Mucosa of descending colon (tissue), 3 donors: Measurements from ENCODE around the gene INPP5A. TPM values are rescaled to one million over a fixed set of nuclear protein-coding genes. Genes with fewer than 3 reads are reported as not detected.

ENCODE experiments used
- ATAC-seq: fragments of 200-7000 bp; cut with Tn5 transposase; one replicate; pipeline ENCODE4 v1.9.1; 2020; ENCODE audit warnings: mild to moderate bottlenecking, moderate library complexity
- DNase-seq, 3 donors: peaks; one replicate each; pipeline ENCODE4 v3.0.0-alpha.2; 2020
- H3K36me3 ChIP-seq: fragments of 200-600 bp; one replicate; pipeline ENCODE4 v1.8.0; 2021; ENCODE audit warnings: low read depth, mild to moderate bottlenecking
- H3K4me1 ChIP-seq: fragments of 200-600 bp; one replicate; pipeline ENCODE4 v1.8.0; 2021; ENCODE audit warnings: low read depth, mild to moderate bottlenecking
- H3K4me3 ChIP-seq: fragments of 200-600 bp; one replicate; pipeline ENCODE4 v1.8.0; 2021; ENCODE audit warnings: mild to moderate bottlenecking
- H3K9me3 ChIP-seq: fragments of 200-600 bp; one replicate; pipeline ENCODE4 v1.8.0; 2021; ENCODE audit warnings: mild to moderate bottlenecking
- intact Hi-C, 2 donors: fragments of 100-400 bp; cut with DNase I in 1 of 2; cut with micrococcal nuclease in 1 of 2; formaldehyde crosslinking; loops; one replicate each; pipeline versions ENCODE4 v1.11.0 to v1.11.1; 2022; cut with DNase I, micrococcal nuclease
- total RNA-seq, 3 donors: library from RNA; stranded (reverse); fragmentation: NEBNext Ultra II Directional in 2 of 3; extraction: Animal tissue kit (Norgen Biotek cat#: 25700) in 2 of 3; gene quantifications; one replicate each; pipeline versions ENCODE4 v1.2.1 to v1.2.4, GENCODE V29; 2021 to 2023
- TF ChIP-seq, protein P1 (sequence below): fragments of 200-600 bp; IDR thresholded peaks from one replicate; pipeline ENCODE4 v1.8.0; 2022; ENCODE audit warnings: antibody characterized with exemption, mild to moderate bottlenecking
- donor health status: DM: no; HTN: no; CAD: no; lungs with moderate emphysema.
- donor health status: DM: no; HTN: no; CAD: no.
- donor health status: DM: no; HTN: yes; CAD: no.

INPP5A gene
- total RNA-seq, 3 donors from 2014 or later: 31.7 to 92.8 (median 32.0) TPM

DNA sequence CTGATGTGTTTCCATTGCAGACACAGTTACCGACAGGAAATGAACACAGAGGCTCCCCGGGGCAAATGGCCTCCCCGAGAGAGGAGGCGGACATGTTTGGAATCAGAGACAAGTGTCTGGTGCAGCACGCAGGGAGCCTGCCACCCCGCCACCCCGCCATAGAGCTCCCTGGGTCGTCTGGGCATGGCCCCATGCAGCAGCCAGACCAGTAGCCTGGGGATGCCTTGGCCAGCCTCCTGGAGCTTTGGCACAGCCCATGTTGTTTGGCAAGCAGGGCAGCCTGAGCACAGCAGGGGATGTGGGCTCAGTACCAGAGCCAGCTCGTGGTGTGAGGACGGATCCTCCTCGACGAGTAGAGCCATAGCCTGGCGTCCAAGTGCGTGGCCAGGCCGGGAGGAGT, 167.6 kb downstream of the INPP5A start:
- peak in 2 of 3 donors; percentile 21 to 40 for DNase-seq
- intact Hi-C loops: no loop called here
- H3K36me3 ChIP-seq: no peaks in the 10 kb centered on the region
- TF ChIP-seq, protein P1, sequence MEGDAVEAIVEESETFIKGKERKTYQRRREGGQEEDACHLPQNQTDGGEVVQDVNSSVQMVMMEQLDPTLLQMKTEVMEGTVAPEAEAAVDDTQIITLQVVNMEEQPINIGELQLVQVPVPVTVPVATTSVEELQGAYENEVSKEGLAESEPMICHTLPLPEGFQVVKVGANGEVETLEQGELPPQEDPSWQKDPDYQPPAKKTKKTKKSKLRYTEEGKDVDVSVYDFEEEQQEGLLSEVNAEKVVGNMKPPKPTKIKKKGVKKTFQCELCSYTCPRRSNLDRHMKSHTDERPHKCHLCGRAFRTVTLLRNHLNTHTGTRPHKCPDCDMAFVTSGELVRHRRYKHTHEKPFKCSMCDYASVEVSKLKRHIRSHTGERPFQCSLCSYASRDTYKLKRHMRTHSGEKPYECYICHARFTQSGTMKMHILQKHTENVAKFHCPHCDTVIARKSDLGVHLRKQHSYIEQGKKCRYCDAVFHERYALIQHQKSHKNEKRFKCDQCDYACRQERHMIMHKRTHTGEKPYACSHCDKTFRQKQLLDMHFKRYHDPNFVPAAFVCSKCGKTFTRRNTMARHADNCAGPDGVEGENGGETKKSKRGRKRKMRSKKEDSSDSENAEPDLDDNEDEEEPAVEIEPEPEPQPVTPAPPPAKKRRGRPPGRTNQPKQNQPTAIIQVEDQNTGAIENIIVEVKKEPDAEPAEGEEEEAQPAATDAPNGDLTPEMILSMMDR: no peak
- peaks cover 11% of the 10 kb centered on the region for H3K9me3 ChIP-seq
- H3K4me1 ChIP-seq: peaks cover 15% of the 10 kb centered on the region
- no peak overlapping the region for H3K4me3 ChIP-seq
- ATAC-seq: no peak

DNA sequence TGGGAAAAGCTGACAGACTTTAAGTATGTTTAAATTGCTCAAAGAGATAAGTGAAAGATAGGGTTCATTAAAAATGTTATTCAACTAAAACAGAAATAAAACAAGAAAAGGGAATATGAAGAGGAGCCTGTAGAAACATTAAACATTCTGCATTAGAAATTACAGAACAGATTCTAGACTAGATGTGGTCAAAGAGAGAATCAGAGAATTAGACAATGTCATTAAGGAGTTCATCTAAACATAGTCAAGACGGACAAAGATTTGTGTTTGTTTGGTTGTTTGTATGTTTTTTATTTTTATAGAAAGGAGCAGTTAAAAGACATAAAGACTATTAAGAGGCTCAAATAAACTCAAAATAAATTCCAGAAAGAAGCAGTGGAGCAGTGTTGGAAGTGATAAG, 168.4 kb downstream of the INPP5A start:
- Histone ChIP-seq H3K4me3 (no peak overlapping the region), H3K4me1 (peaks cover 7% of the 10 kb centered on the region), H3K9me3 (peaks cover 11% of the 10 kb centered on the region), H3K36me3 (no peaks in the 10 kb centered on the region)
- TF ChIP-seq, protein P1: no peak
- intact Hi-C loops: no loop called here
- no peak for ATAC-seq
- no peak for DNase-seq

DNA sequence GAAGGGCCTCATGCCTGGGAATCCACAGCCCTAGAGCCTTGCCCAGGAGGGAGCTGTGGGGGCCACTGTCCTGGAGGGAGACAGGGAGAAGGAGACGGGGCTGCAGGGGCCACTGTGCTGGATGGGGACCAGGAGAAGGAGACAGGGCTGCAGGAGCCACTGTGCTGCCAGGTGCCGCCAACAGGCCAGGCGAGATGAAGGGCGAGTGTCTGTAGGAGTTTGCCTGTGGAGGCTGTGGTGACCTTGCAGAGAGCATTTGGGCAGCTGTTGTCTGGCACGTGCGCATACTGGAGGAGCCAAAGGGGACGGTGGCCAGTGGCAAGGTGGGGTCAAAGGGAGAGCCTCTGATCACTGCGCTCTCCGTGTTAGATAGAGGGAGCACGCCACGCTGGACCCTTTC, 169.1 kb downstream of the INPP5A start:
- peak; percentile 20 for ATAC-seq
- peak in 2 of 3 donors; percentile 33 to 39 for DNase-seq
- no peak overlapping the region for H3K4me3 ChIP-seq
- no peaks in the 10 kb centered on the region for H3K36me3 ChIP-seq
- H3K4me1 ChIP-seq: peaks cover 3% of the 10 kb centered on the region
- peaks cover 11% of the 10 kb centered on the region for H3K9me3 ChIP-seq
- intact Hi-C loops: no loop called here
- TF ChIP-seq, protein P1: no peak

DNA sequence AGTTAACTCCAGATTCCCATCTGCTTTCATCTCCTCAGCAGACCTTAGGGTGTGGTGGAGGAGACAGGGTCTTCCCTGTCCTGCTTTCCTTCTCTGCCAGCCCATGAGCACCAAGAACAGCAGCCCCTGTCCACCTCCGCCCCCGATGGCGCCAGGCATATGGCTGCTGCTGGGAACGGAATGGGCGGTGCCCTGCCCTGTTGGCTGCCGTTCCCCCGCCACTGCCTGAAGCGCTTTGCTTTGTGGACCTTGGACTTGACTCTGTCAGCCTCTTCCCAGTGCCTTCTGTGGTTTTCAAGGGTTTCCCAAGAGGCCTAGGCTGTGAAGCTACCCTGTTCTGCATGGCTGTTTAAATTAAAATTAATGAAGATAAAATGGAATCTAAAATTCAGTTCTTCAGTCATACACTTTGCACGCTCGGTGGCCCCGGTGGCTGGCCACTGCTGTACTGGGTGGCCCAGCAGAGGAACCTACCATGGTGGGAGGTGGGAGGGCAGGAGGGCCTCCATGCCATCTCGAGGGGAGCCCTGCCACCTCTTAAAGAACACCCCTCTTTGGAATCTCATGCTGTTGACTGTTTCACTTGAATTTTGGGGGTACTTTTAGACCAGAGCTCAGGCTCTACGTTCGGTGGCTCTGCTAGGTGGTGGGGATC, 169.7 kb downstream of the INPP5A start:
- peak; percentile 68 to 81 (median 79) for DNase-seq
- ATAC-seq: peak; percentile 97
- H3K36me3 ChIP-seq: no peaks in the 10 kb centered on the region
- TF ChIP-seq, protein P1: no peak
- H3K4me1 ChIP-seq: peaks cover 3% of the 10 kb centered on the region
- no peak overlapping the region for H3K4me3 ChIP-seq
- intact Hi-C loops: no loop called here
- peaks cover 11% of the 10 kb centered on the region for H3K9me3 ChIP-seq

DNA sequence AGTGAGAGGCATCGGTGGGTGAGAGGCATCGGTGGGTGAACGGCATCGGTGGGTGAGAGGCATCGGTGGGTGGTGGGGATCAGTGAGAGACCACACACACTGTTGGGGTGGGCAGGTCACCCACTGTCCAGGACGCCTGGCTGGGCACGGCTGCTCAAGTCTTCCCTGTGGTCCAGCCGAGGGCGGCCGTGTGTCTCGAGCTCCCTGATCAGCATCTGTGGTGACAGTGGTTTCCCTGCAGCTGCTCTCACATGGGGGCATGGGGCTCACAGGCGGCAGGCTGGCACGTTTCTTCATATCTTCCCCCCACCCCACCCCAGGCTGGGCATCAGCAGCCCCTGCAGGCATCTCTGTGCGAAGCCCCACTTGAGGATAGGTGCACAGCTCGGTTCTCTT, 170.2 kb downstream of the INPP5A start:
- Histone ChIP-seq H3K4me3 (no peak overlapping the region), H3K9me3 (peaks cover 11% of the 10 kb centered on the region), H3K4me1 (peaks cover 3% of the 10 kb centered on the region), H3K36me3 (no peaks in the 10 kb centered on the region)
- TF ChIP-seq, protein P1: no peak
- ATAC-seq (no peak), DNase-seq (peak in 2 of 3 donors; percentile 21 to 47)
- intact Hi-C loops: no loop called here

DNA sequence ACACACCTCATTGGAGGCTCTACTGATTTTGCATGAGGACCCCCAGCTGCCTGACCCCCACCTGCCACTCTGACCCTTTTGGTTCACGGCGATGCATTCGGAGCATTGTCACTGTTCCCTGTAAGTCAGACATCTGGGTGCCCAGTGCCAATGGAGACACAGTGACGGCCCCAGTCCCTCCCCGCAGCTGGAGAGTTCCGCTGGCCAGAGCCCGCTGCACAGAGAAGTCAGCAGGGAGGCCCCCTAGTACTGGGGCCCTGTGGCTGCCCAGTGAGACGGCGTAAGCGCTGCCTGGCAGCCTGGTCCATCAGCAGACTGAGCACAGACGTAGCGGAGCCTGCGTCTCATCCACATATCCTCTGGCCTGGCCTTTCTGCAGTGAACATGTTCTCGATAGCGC, 170.9 kb downstream of the INPP5A start:
- TF ChIP-seq, protein P1: no peak
- intact Hi-C loops: no loop called here
- ATAC-seq (no peak), DNase-seq (peak in 2 of 3 donors; percentile 19 to 35)
- Histone ChIP-seq H3K36me3 (no peaks in the 10 kb centered on the region), H3K9me3 (peaks cover 11% of the 10 kb centered on the region), H3K4me3 (no peak overlapping the region), H3K4me1 (peaks cover 3% of the 10 kb centered on the region)
